HepG2 (cell line): ENCODE results near the gene EML2. TPM values are rescaled to one million over a fixed set of nuclear protein-coding genes. Genes with fewer than 3 reads are reported as not detected.

Experiments
- microRNA counts: library from miRNA; unstranded; fragments of <30 nt; microRNA quantifications from one replicate; lab custom pipeline; 2015
- microRNA-seq: library from miRNA; unstranded; fragments of <30 nt; microRNA quantifications from one replicate; pipeline ENCODE4, GENCODE V29; 2020
- polyA plus RNA-seq, 8 experiments: library from polyadenylated mRNA; depleted of rRNA in 3 of 8; stranded (reverse) in 7 of 8; unstranded in 1 of 8; fragments of >200 nt; fragmentation: Illumina TruSeq in 4 of 8; extraction: Trizol in 4 of 8; gene quantifications; 2 replicates each; pipeline versions ENCODE4 v1.2.1 to v1.2.3, GENCODE V29; 2011 to 2016; ENCODE audit warnings: low read depth in 4 of 8, missing spikeins in 1 of 8, mixed read lengths in 1 of 8; ENCODE audit not compliant: insufficient read depth in 1 of 8
- small RNA-seq, 3 experiments: library from RNA; depleted of rRNA; stranded (forward); fragments of <200 nt; gene quantifications; one replicate each; pipeline ENCODE3, GENCODE V24; 2012; ENCODE audit warnings: low read depth in 2 of 3, low replicate concordance in 1 of 3; ENCODE audit not compliant: insufficient read length in 3 of 3, insufficient read depth in 2 of 3
- total RNA-seq, 5 experiments: library from RNA; depleted of rRNA; stranded (reverse); fragments of >200 nt; fragmentation: Illumina TruSeq; extraction: Trizol; gene quantifications; 2 replicates each; pipeline ENCODE4 v1.2.3, GENCODE V29; 2016; ENCODE audit warnings: low read depth in 1 of 5

The EML2 gene
- total and polyA plus RNA-seq, 2 of the 13 experiments (the other 11 are each of a cell fraction or from before 2014, with no cell fraction given), result 7.3 to 12.9 TPM

MicroRNAs within 50 kb of the gene (microRNA counts, 767-probe panel; counts per million panel counts)
- not detected for microRNA hsa-miR-330-3p (lab: Ali Mortazavi, UCI)
- microRNA hsa-miR-330-5p (lab: Ali Mortazavi, UCI), result not detected
- not detected for microRNA hsa-miR-642a-5p (lab: Ali Mortazavi, UCI)
- microRNA hsa-miR-642b-3p (lab: Ali Mortazavi, UCI), result not detected

Small RNA genes lying within 50 kb of the gene (microRNA-seq; reads per million reads assigned to microRNA genes)
- gene MIR330 (113 reads per million, percentile 74 among the genes with 10 or more reads in this experiment), gene MIR642A (not detected), gene MIR642B (not detected)

Small RNA genes lying within 50 kb of the gene (small RNA-seq; reads per million reads assigned to genes)
- gene MIR642A (0.51 to 41.6 (median 5.5) reads per million in 3 experiments), gene RN7SL836P (0 reads per million in 3 experiments)

Other genes with a start within 250 kb of the EML2 start
- gene PPP1R13L, start 234.3 kb downstream of the EML2 start, total RNA-seq (2016; rRNA removed; fragmentation: Illumina TruSeq; extraction: Trizol), result 1.3 and 1.6 TPM in 2 replicates
- 6.6 and 8.8 TPM in 2 replicates for gene PPP1R13L, start 234.3 kb downstream of the EML2 start, polyA plus RNA-seq (2011; rRNA removed)
- gene POLR1G, start 232.8 kb downstream of the EML2 start, total RNA-seq (2016; rRNA removed; fragmentation: Illumina TruSeq; extraction: Trizol), result 20.8 and 23.3 TPM in 2 replicates
- 3.5 and 4.3 TPM in 2 replicates for gene POLR1G, start 232.8 kb downstream of the EML2 start, polyA plus RNA-seq (2011; rRNA removed)
- gene ERCC1, start 215.5 kb downstream of the EML2 start, total RNA-seq (2016; rRNA removed; fragmentation: Illumina TruSeq; extraction: Trizol), result 39.3 and 40.0 TPM in 2 replicates
- gene ERCC1, start 215.5 kb downstream of the EML2 start, polyA plus RNA-seq (2011; rRNA removed), result 66.4 and 76.6 TPM in 2 replicates
- 0.21 and 6.0 TPM in 2 replicates for gene FOSB, start 171.4 kb downstream of the EML2 start, total RNA-seq (2016; rRNA removed; fragmentation: Illumina TruSeq; extraction: Trizol)
- 2.8 TPM in 2 replicates for gene FOSB, start 171.4 kb downstream of the EML2 start, polyA plus RNA-seq (2011; rRNA removed)
- 2.1 and 2.9 TPM in 2 replicates for gene RTN2, start 142.3 kb downstream of the EML2 start, total RNA-seq (2016; rRNA removed; fragmentation: Illumina TruSeq; extraction: Trizol)
- gene RTN2, start 142.3 kb downstream of the EML2 start, polyA plus RNA-seq (2011; rRNA removed), result 17.1 and 18.0 TPM in 2 replicates
- gene PPM1N, start 141.0 kb downstream of the EML2 start, total RNA-seq (2016; rRNA removed; fragmentation: Illumina TruSeq; extraction: Trizol), result 0.31 and 0.67 TPM in 2 replicates
- gene PPM1N, start 141.0 kb downstream of the EML2 start, polyA plus RNA-seq (2011; rRNA removed), result 1.3 and 1.8 TPM in 2 replicates
- gene VASP, start 131.9 kb downstream of the EML2 start, total RNA-seq (2016; rRNA removed; fragmentation: Illumina TruSeq; extraction: Trizol), result 64.6 and 67.1 TPM in 2 replicates
- gene VASP, start 131.9 kb downstream of the EML2 start, polyA plus RNA-seq (2011; rRNA removed), result 41.8 and 49.1 TPM in 2 replicates
- 7.8 and 8.3 TPM in 2 replicates for gene OPA3, start 54.6 kb downstream of the EML2 start, total RNA-seq (2016; rRNA removed; fragmentation: Illumina TruSeq; extraction: Trizol)
- 16.6 and 17.7 TPM in 2 replicates for gene OPA3, start 54.6 kb downstream of the EML2 start, polyA plus RNA-seq (2011; rRNA removed)
- gene GPR4, start 37.2 kb downstream of the EML2 start, total RNA-seq (2016; rRNA removed; fragmentation: Illumina TruSeq; extraction: Trizol), result not detected in 2 replicates
- 0.15 TPM in 1 of 2 replicates, not detected in the other for gene GPR4, start 37.2 kb downstream of the EML2 start, polyA plus RNA-seq (2011; rRNA removed)
- gene GIPR, start 28.8 kb upstream of the EML2 start, total RNA-seq (2016; rRNA removed; fragmentation: Illumina TruSeq; extraction: Trizol), result 0.15 TPM in 1 of 2 replicates, not detected in the other
- gene GIPR, start 28.8 kb upstream of the EML2 start, polyA plus RNA-seq (2011; rRNA removed), result 1.2 and 1.7 TPM in 2 replicates
- gene SNRPD2, start 52.6 kb upstream of the EML2 start, total RNA-seq (2016; rRNA removed; fragmentation: Illumina TruSeq; extraction: Trizol), result 485 and 593 TPM in 2 replicates
- gene SNRPD2, start 52.6 kb upstream of the EML2 start, polyA plus RNA-seq (2011; rRNA removed), result 284 and 299 TPM in 2 replicates
- 6.8 and 16.0 TPM in 2 replicates for gene QPCTL, start 53.3 kb upstream of the EML2 start, total RNA-seq (2016; rRNA removed; fragmentation: Illumina TruSeq; extraction: Trizol)
- 19.1 and 24.8 TPM in 2 replicates for gene QPCTL, start 53.3 kb upstream of the EML2 start, polyA plus RNA-seq (2011; rRNA removed)
- 4.7 and 6.2 TPM in 2 replicates for gene FBXO46, start 91.5 kb upstream of the EML2 start, total RNA-seq (2016; rRNA removed; fragmentation: Illumina TruSeq; extraction: Trizol)
- 6.4 TPM in 2 replicates for gene FBXO46, start 91.5 kb upstream of the EML2 start, polyA plus RNA-seq (2011; rRNA removed)
- not detected in 2 replicates for gene MEIOSIN, start 94.0 kb upstream of the EML2 start, total RNA-seq (2016; rRNA removed; fragmentation: Illumina TruSeq; extraction: Trizol)
- not detected in 2 replicates for gene MEIOSIN, start 94.0 kb upstream of the EML2 start, polyA plus RNA-seq (2011; rRNA removed)
- gene SIX5, start 129.9 kb upstream of the EML2 start, total RNA-seq (2016; rRNA removed; fragmentation: Illumina TruSeq; extraction: Trizol), result 8.2 and 10.5 TPM in 2 replicates
- gene SIX5, start 129.9 kb upstream of the EML2 start, polyA plus RNA-seq (2011; rRNA removed), result 7.7 and 8.8 TPM in 2 replicates
- 1.7 and 5.3 TPM in 2 replicates for gene DMPK, start 143.1 kb upstream of the EML2 start, total RNA-seq (2016; rRNA removed; fragmentation: Illumina TruSeq; extraction: Trizol)
- gene DMPK, start 143.1 kb upstream of the EML2 start, polyA plus RNA-seq (2011; rRNA removed), result 8.8 and 12.5 TPM in 2 replicates
- 11.0 and 14.9 TPM in 2 replicates for gene DMWD, start 153.4 kb upstream of the EML2 start, total RNA-seq (2016; rRNA removed; fragmentation: Illumina TruSeq; extraction: Trizol)
- gene DMWD, start 153.4 kb upstream of the EML2 start, polyA plus RNA-seq (2011; rRNA removed), result 10.3 and 12.4 TPM in 2 replicates
- gene RSPH6A, start 175.9 kb upstream of the EML2 start, total RNA-seq (2016; rRNA removed; fragmentation: Illumina TruSeq; extraction: Trizol), result 0.07 TPM in 1 of 2 replicates, not detected in the other
- 0.03 TPM in 1 of 2 replicates, not detected in the other for gene RSPH6A, start 175.9 kb upstream of the EML2 start, polyA plus RNA-seq (2011; rRNA removed)
- gene SYMPK, start 223.8 kb upstream of the EML2 start, total RNA-seq (2016; rRNA removed; fragmentation: Illumina TruSeq; extraction: Trizol), result 19.9 and 21.9 TPM in 2 replicates
- gene SYMPK, start 223.8 kb upstream of the EML2 start, polyA plus RNA-seq (2011; rRNA removed), result 55.7 and 67.8 TPM in 2 replicates
- gene FOXA3, start 224.9 kb upstream of the EML2 start, total RNA-seq (2016; rRNA removed; fragmentation: Illumina TruSeq; extraction: Trizol), result 27.6 and 29.8 TPM in 2 replicates
- 47.6 and 61.6 TPM in 2 replicates for gene FOXA3, start 224.9 kb upstream of the EML2 start, polyA plus RNA-seq (2011; rRNA removed)
- gene IRF2BP1, start 246.7 kb upstream of the EML2 start, total RNA-seq (2016; rRNA removed; fragmentation: Illumina TruSeq; extraction: Trizol), result 9.7 and 14.3 TPM in 2 replicates
- gene IRF2BP1, start 246.7 kb upstream of the EML2 start, polyA plus RNA-seq (2011; rRNA removed), result 4.3 and 6.1 TPM in 2 replicates